Colonic mucosa (tissue), 4 donors: ENCODE results near the gene FAM107B. TPM values are rescaled to one million over a fixed set of nuclear protein-coding genes. Genes with fewer than 3 reads are reported as not detected.
A peak's percentile ranks its signal among the peaks of the same experiment; 100 is the strongest.

ENCODE experiments used
- DNase-seq: peaks from one replicate; pipeline ENCODE4 v3.0.0-alpha.2; 2020
- H3K27ac ChIP-seq: fragments of 200-600 bp; one replicate; pipeline ENCODE4 v1.8.0; 2021
- H3K27me3 ChIP-seq: fragments of 200-600 bp; one replicate; pipeline ENCODE4 v1.8.0; 2021
- H3K36me3 ChIP-seq: fragments of 200-600 bp; one replicate; pipeline ENCODE4 v1.8.0; 2021
- H3K4me1 ChIP-seq: fragments of 200-600 bp; one replicate; pipeline ENCODE4 v1.8.0; 2021; ENCODE audit warnings: mild to moderate bottlenecking
- H3K4me3 ChIP-seq: fragments of 200-600 bp; one replicate; pipeline ENCODE4 v1.8.0; 2021
- H3K9ac ChIP-seq, 2 donors: one replicate each; pipeline ENCODE4 v1.7.0; 2013; ENCODE audit warnings: control low read depth in 2 of 2, low read depth in 2 of 2, low read length in 2 of 2
- H3K9me3 ChIP-seq: fragments of 200-600 bp; one replicate; pipeline ENCODE4 v1.8.0; 2021
- CTCF ChIP-seq: fragments of 200-600 bp; IDR thresholded peaks from one replicate; pipeline ENCODE4 v1.8.0; 2022; ENCODE audit warnings: antibody characterized with exemption, mild to moderate bottlenecking
- intact Hi-C: fragments of 100-400 bp; cut with DNase I; formaldehyde crosslinking; loops from one replicate; pipeline ENCODE4 v1.14.1; 2022
- total RNA-seq, 2 donors: library from RNA; stranded (reverse); fragmentation: NEBNext Ultra II Directional in 1 of 2; extraction: Animal tissue kit (Norgen Biotek cat#: 25700) in 1 of 2; gene quantifications; one replicate each; pipeline ENCODE4 v1.2.1, GENCODE V29; 2021
- donor health status: healthy.
- donor health status: DM: no; HTN: no; CAD: no.
- donor health status: DM: no; HTN: no; CAD: no.

Gene FAM107B
- total RNA-seq, 2 donors from 2014 or later, result 36.3 to 71.5 TPM

- no peaks in the 10 kb centered on the region for H3K36me3 ChIP-seq
- no peaks in the 10 kb centered on the region for H3K27me3 ChIP-seq
- DNase-seq, result no peak
- intact Hi-C loops, result no loop called here
- H3K9me3 ChIP-seq, result no peaks in the 10 kb centered on the region
- H3K27ac ChIP-seq, result no peak overlapping the region
- no peaks in the 10 kb centered on the region for H3K4me1 ChIP-seq
- peak overlapping the region; percentile 52 for H3K4me3 ChIP-seq
- TF ChIP-seq CTCF, result no peak
- H3K9ac ChIP-seq, result peak overlapping the region; percentile 85 to 88
Observed at GRCh38 chr10:14602807-14603533, 171.7 kb downstream of the FAM107B start.

- Histone ChIP-seq H3K36me3 (no peaks in the 10 kb centered on the region), H3K27ac (no peak overlapping the region), H3K27me3 (no peaks in the 10 kb centered on the region), H3K9ac (peak overlapping the region in 1 of 2 donors; percentile 22), H3K4me3 (no peak overlapping the region), H3K4me1 (no peaks in the 10 kb centered on the region), H3K9me3 (no peaks in the 10 kb centered on the region)
- TF ChIP-seq CTCF, result no peak
- DNase-seq, result no peak
- intact Hi-C loops, result no loop called here
Observed at GRCh38 chr10:14601872-14602725, 172.6 kb downstream of the FAM107B start.

GRCh38 chr10:14601326-14601725 lies 173.4 kb downstream of the FAM107B start:
- Histone ChIP-seq H3K27me3 (no peaks in the 10 kb centered on the region), H3K36me3 (no peaks in the 10 kb centered on the region), H3K4me3 (no peak overlapping the region), H3K27ac (no peak overlapping the region), H3K9me3 (no peaks in the 10 kb centered on the region), H3K9ac (no peak overlapping the region), H3K4me1 (no peaks in the 10 kb centered on the region)
- intact Hi-C loops, result no loop called here
- TF ChIP-seq CTCF, result no peak
- DNase-seq, result no peak

GRCh38 chr10:14600065-14600464 lies 174.6 kb downstream of the FAM107B start:
- Histone ChIP-seq H3K9me3 (no peaks in the 10 kb centered on the region), H3K4me1 (no peaks in the 10 kb centered on the region), H3K4me3 (no peak overlapping the region), H3K9ac (no peak overlapping the region), H3K27ac (no peak overlapping the region), H3K36me3 (no peaks in the 10 kb centered on the region), H3K27me3 (no peaks in the 10 kb centered on the region)
- DNase-seq, result no peak
- TF ChIP-seq CTCF, result no peak
- intact Hi-C loops, result no loop called here

GRCh38 chr10:14598809-14599764 lies 175.6 kb downstream of the FAM107B start:
- intact Hi-C loops, result no loop called here
- Histone ChIP-seq H3K4me1 (no peaks in the 10 kb centered on the region), H3K4me3 (no peak overlapping the region)

More at GRCh38 chr10:14598809-14599764, 175.6 kb downstream of the FAM107B start:
- no peaks in the 10 kb centered on the region for H3K36me3 ChIP-seq
- H3K27me3 ChIP-seq, result no peaks in the 10 kb centered on the region
- DNase-seq, result no peak
- no peak overlapping the region for H3K27ac ChIP-seq
- TF ChIP-seq CTCF, result no peak
- H3K9ac ChIP-seq, result no peak overlapping the region
- H3K9me3 ChIP-seq, result no peaks in the 10 kb centered on the region
